Measurements from ENCODE around the gene DIP2A. TPM values are rescaled to one million over a fixed set of nuclear protein-coding genes. Genes with fewer than 3 reads are reported as not detected.

The DIP2A gene
- polyA plus RNA-seq, 1 donor (not counting 4 experiments of a cell fraction or from before 2014, with no cell fraction given), result 41.6 TPM

DNA sequence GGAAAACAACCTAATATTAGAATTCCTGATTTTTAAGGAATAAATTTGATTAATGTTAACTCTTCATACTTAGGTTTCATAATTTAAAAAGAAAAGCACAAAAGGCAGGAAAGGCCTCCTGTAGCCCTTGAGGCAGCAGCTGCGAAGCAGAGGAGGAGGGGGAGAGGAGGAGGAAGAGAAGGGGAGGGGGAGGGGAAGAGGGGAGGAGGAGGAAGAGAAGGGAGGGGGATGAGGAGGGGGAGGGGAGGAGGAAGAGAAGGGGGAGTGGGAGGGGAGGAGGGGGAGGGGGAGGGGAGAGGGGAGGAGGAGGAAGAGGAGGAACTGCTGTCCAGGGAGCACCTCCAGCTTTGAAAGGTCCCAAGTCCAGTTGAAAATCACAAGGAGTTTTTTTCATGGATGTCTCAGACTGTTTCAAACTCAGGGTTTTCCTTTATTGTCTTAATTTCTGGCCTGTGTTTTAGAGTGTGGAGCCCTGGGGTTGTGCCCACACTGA is 35.1 kb upstream of the DIP2A start:
- Histone ChIP-seq H4K20me1 (ENCODE audit: control insufficient read depth, extremely low read depth, insufficient read depth, low read length) (no peaks in the 10 kb centered on the region), H2AFZ (ENCODE audit: control insufficient read depth, low read length) (no peak overlapping the region), H3K79me2 (ENCODE audit: control insufficient read depth, insufficient read depth, low read length) (no peaks in the 10 kb centered on the region), H3K4me3 (ENCODE audit: control insufficient read depth in 2 of 3, extremely low read depth in 1 of 3, insufficient read depth in 2 of 3, low read depth in 1 of 3, low read length in 3 of 3) (no peak overlapping the region), H3K36me3 (ENCODE audit: control insufficient read depth in 2 of 2, extremely low read depth in 1 of 2, insufficient read depth in 2 of 2, low read length in 2 of 2) (peaks cover 23 to 34% of the 10 kb centered on the region in 2 experiments), H3K27ac (ENCODE audit: control insufficient read depth, insufficient read depth, low read length) (no peak overlapping the region), H3K9ac (ENCODE audit: control insufficient read depth, extremely low read depth, insufficient read depth, low read length) (no peak overlapping the region), H3K27me3 (ENCODE audit: control insufficient read depth, extremely low read depth, insufficient read depth, low read length) (no peaks in the 10 kb centered on the region), H3K9me3 (ENCODE audit: control insufficient read depth, low read depth, low read length) (no peaks in the 10 kb centered on the region), H3K4me2 (ENCODE audit: control insufficient read depth, extremely low read depth, insufficient read depth, low read depth, low read length) (no peak overlapping the region), H3K4me1 (ENCODE audit: control insufficient read depth, extremely low read depth, insufficient read depth, low read length) (no peaks in the 10 kb centered on the region), H3K9me1 (ENCODE audit: control insufficient read depth, extremely low read depth, insufficient read depth, low read length) (no peaks in the 10 kb centered on the region)
- TF ChIP-seq EZH2 (IDR thresholded peaks at IDR 0.05; ENCODE audit: low read length), result no peak
- TF ChIP-seq, protein P1, sequence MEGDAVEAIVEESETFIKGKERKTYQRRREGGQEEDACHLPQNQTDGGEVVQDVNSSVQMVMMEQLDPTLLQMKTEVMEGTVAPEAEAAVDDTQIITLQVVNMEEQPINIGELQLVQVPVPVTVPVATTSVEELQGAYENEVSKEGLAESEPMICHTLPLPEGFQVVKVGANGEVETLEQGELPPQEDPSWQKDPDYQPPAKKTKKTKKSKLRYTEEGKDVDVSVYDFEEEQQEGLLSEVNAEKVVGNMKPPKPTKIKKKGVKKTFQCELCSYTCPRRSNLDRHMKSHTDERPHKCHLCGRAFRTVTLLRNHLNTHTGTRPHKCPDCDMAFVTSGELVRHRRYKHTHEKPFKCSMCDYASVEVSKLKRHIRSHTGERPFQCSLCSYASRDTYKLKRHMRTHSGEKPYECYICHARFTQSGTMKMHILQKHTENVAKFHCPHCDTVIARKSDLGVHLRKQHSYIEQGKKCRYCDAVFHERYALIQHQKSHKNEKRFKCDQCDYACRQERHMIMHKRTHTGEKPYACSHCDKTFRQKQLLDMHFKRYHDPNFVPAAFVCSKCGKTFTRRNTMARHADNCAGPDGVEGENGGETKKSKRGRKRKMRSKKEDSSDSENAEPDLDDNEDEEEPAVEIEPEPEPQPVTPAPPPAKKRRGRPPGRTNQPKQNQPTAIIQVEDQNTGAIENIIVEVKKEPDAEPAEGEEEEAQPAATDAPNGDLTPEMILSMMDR (optimal IDR thresholded peaks at IDR 0.05 in 1 of 3, IDR thresholded peaks at IDR 0.05 in 1 of 3, conservative IDR thresholded peaks at IDR 0.05 in 1 of 3; ENCODE audit: extremely low read depth in 1 of 3, insufficient read depth in 2 of 3, low read length in 3 of 3), result no peak
- no peak for FAIRE-seq
- no peak for DNase-seq (ENCODE audit: low read depth, low spot score)
- dilution Hi-C loops (cut with MboI; ENCODE audit: extremely low pct_ligation_motif_present, low sequenced_read_pairs), result no loop called here

DNA sequence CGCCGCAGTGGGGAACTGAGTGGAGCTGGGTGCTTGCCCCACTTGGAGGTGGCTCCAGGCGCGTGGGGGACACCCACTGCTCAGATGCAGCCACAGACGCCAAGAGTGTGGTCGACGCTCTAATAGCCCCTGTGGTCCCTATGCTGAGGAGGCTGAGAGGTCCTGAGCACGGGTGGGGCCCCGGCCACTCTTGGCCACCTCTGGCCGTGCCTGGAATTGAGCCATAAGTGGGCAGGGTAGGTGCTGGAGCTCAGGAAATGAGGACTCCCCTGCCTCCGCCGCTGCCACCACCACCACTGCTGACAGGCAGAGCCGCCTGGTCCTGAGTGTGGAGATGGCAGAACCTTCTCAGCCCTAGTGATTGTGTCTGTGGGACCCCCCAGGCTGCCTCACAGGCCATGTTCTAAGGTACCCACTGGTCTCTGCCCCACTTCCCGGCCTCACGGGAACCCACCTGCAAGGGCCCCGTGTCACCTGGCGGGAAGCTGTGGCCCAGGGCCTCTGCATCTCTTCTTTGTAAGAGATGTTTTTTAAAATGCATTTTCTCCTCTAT is 34.6 kb upstream of the DIP2A start:
- H3K9me1 ChIP-seq (ENCODE audit: control insufficient read depth, extremely low read depth, insufficient read depth, low read length), result no peaks in the 10 kb centered on the region
- no peak for DNase-seq (ENCODE audit: low read depth, low spot score)

More for the DNA sequence above, 34.6 kb upstream of the DIP2A start:
- no peaks in the 10 kb centered on the region for H3K27me3 ChIP-seq (ENCODE audit: control insufficient read depth, extremely low read depth, insufficient read depth, low read length)
- no peaks in the 10 kb centered on the region for H3K79me2 ChIP-seq (ENCODE audit: control insufficient read depth, insufficient read depth, low read length)
- no peak overlapping the region for H2AFZ ChIP-seq (ENCODE audit: control insufficient read depth, low read length)
- no peak overlapping the region for H3K4me2 ChIP-seq (ENCODE audit: control insufficient read depth, extremely low read depth, insufficient read depth, low read depth, low read length)
- H3K36me3 ChIP-seq (ENCODE audit: control insufficient read depth in 2 of 2, extremely low read depth in 1 of 2, insufficient read depth in 2 of 2, low read length in 2 of 2), result peaks cover 23 to 32% of the 10 kb centered on the region in 2 experiments
- no peaks in the 10 kb centered on the region for H3K9me3 ChIP-seq (ENCODE audit: control insufficient read depth, low read depth, low read length)
- no peaks in the 10 kb centered on the region for H3K4me1 ChIP-seq (ENCODE audit: control insufficient read depth, extremely low read depth, insufficient read depth, low read length)
- H4K20me1 ChIP-seq (ENCODE audit: control insufficient read depth, extremely low read depth, insufficient read depth, low read length), result no peaks in the 10 kb centered on the region
- no peak overlapping the region for H3K9ac ChIP-seq (ENCODE audit: control insufficient read depth, extremely low read depth, insufficient read depth, low read length)
- no peak for FAIRE-seq
- H3K27ac ChIP-seq (ENCODE audit: control insufficient read depth, insufficient read depth, low read length), result no peak overlapping the region
- dilution Hi-C loops (cut with MboI; ENCODE audit: extremely low pct_ligation_motif_present, low sequenced_read_pairs), result no loop called here
- TF ChIP-seq EZH2 (IDR thresholded peaks at IDR 0.05; ENCODE audit: low read length), result no peak
- TF ChIP-seq, protein P1 (optimal IDR thresholded peaks at IDR 0.05 in 1 of 3, IDR thresholded peaks at IDR 0.05 in 1 of 3, conservative IDR thresholded peaks at IDR 0.05 in 1 of 3; ENCODE audit: extremely low read depth in 1 of 3, insufficient read depth in 2 of 3, low read length in 3 of 3), result no peak
- no peak overlapping the region for H3K4me3 ChIP-seq (ENCODE audit: control insufficient read depth in 2 of 3, extremely low read depth in 1 of 3, insufficient read depth in 2 of 3, low read depth in 1 of 3, low read length in 3 of 3)

Data from keratinocyte (primary cell).